GM19372 (cell line): ENCODE measurements around the gene EML1.
"Not testable (repeated sequence)": the region's sequence is repeated elsewhere in the genome, so short reads cannot be mapped to it uniquely, and the experiment has no call there.

ENCODE experiments used
- ATAC-seq: cut with Tn5 transposase; IDR thresholded peaks from one replicate; pipeline ENCODE4 v1.9.1; 2021; ENCODE audit warnings: mild to moderate bottlenecking, low read depth, moderate library complexity; ENCODE audit not compliant: unreplicated experiment

The EML1 gene

GRCh38 chr14:99928963-99929362 is 135.8 kb downstream of the EML1 start:
- ATAC-seq, result no peak

- ATAC-seq, result no peak
Observed at GRCh38 chr14:99929601-99930000, 136.4 kb downstream of the EML1 start.

DNA sequence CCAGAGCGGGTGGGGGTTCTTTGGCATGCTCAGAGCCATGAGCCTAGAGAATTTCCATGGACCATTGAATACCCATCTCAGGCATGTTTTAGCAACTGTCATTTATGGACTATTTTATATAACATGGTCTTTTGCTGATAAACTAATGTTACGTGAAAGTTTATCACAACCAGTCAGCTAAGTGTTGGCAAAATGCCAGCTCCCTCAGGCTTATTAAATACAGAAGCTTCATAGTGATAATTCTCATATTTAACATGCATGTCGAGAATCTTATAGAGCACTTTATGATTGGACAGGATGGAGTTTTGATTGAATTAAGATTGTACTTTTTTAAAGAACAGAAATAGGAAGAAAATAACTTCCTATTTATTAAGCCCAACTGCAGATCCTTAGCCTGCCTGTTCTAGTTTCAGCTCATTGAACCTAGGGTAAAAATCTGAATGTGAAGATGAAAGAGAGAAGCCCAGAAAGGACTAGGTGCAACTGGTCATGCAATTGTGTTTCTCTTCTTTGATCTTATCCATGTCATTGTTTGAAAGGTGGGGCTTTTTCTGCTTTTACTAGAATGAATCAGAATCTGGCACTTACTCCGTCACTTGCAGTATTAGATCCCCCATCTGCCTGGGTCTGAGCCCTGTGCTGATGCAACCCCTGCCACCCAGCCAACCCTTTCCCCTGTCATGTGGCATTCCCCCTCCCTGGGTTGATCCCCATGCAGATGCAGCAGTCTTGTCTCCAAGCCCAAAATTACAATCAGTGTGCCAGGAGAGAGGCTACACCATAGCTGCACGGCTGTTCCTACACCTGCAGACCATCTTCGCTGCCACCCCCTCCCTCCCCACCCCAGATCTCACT is 137.4 kb downstream of the EML1 start:
- ATAC-seq, result no peak

- no peak for ATAC-seq
Observed at GRCh38 chr14:99931308-99931707, 138.1 kb downstream of the EML1 start.

- no peak for ATAC-seq
Observed at GRCh38 chr14:99936056-99936455, 142.8 kb downstream of the EML1 start.

DNA sequence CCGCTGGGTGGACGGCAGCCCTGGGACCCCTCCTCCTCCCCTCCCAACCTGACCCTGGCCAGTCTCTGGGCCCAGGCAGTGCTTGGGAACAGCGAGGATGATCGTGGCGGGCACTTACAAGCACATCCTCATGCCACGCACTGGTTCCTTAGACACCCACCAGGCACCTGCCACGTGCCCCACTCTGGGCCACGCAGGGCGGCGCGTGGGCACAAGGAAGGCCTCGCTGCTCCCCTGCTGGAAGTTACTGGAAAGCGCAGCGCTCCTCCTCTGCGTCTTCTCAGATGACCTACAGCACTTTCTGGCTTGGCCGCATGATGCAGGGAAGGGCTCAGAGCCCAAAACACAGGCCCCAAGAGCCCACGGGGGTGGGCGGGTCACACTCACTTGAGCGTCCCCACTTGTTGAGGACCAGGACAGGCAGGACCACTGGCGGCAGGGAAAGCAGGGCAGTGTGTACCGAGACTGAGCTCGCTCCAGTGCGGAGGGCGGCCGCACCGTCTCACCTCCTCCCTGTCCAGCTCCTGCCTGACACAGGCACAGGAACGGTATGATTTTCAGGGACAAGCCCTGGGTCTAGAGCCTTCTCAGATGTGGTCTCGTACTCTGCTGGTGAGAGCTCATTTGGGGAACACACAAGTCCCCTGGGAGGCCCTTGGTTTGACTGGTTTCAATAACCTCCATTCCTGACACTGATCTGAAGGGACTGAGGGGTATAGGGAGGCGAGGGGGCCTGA is 143.7 kb downstream of the EML1 start:
- ATAC-seq, result peak; percentile 70

GRCh38 chr14:99937475-99938244 is 144.4 kb downstream of the EML1 start:
- peak; percentile 19 for ATAC-seq

- ATAC-seq, result no peak
Observed at GRCh38 chr14:99938376-99938775, 145.2 kb downstream of the EML1 start.

DNA sequence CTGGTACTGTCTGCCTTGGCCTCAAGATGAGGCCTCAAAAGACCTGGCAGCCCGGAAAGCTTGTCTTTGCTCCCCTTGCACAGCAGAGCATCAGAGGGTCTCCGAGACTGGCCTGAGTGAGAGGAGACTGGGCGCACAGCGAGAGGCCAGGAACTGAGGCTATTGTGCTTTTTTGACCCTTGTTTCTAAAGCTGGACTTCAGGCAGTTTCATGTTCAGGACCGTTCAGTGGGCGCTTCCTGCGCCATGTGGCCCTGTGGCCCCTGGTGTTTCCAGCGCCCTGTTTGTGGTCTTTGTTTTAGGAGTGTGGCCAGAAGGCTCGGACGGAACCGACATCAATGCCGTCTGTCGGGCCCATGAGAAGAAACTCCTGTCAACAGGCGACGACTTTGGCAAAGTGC is 145.7 kb downstream of the EML1 start:
- ATAC-seq, result no peak

- ATAC-seq, result no peak
Observed at GRCh38 chr14:99939421-99939820, 146.2 kb downstream of the EML1 start.

DNA sequence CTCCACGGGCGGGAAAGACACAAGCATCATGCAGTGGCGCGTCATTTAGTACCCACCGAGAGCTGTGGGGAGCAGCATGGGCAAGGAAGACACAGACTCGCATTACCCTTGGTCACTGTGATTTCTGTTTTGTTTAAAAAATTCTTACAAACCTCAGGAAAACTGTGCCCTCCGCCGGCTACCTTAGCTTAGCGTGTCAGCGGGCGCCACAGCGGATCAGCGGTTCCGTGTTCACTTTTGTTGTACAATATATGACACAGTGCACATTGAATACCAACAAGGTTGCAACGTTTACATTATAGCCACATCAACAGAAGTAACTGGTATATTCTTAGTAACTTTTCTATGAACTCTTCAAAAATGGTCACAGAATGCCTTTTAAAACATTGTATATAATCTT is 146.9 kb downstream of the EML1 start:
- no peak for ATAC-seq

GRCh38 chr14:99941211-99941610 is 148.0 kb downstream of the EML1 start:
- ATAC-seq, result no peak

GRCh38 chr14:99943620-99944019 is 150.4 kb downstream of the EML1 start:
- no peak for ATAC-seq

DNA sequence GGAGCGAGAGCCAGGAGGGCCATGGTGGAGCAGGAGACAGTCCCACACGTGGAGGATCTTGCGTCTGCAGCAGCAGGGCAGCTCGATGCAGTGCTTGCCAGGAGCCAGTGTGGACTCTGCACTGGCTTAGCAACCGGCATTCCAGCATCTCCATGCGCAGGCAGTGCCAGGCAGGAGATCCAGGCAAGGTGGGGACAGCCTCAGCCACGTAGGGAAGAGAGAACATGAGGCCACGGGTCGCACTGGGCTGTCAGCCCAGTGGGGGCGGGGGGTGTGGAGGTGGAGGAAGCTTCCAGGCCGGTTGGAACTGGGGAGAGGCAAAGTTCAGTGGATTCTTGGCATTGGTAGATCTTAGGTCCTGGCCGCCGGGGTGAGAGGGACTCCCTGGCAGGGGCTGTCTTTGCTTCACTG is 151.0 kb downstream of the EML1 start:
- no peak for ATAC-seq

DNA sequence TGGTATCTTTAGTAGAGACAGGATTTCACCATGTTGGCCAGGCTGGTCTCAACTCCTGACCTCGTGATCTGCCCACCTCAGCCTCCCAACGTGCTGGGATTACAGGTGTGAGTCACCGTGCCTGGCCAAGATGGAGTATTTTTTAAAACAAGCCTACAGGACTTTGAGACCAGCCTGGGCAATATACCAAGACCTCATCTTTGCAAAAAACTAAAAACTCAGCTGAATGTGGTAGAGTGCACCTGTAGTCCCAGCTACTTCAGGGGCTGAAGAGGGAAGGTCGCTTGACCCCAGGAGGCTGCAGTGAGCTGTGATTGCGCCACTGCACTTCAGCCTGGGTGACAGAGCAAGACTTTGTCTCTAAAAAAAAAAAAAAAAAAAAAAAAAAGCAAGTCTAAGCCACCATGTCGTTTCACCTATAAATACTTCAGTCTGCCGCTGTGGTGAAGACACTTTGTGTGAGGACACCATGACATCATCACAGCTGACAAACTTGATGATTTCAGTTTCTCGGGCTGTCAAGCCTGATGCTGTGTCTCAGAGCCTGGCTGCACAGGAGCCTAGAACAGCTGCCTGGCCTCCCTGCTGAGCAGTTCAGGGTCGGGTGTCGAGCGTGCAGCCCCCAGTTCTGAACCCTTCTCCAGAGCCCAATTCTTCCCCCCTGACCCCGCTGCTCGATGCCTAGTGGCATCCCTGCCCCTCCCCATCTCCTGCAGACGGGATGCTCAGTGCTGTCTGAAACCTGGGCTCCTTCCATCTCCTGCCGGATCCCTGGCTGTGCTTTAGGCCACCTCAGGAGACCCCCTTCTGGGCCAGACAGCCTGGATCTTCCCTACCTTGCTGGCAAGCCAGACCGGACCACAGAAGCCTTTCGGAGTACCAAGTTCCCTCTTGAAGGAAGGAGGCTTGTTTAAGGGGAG is 152.8 kb downstream of the EML1 start:
- no peak for ATAC-seq

DNA sequence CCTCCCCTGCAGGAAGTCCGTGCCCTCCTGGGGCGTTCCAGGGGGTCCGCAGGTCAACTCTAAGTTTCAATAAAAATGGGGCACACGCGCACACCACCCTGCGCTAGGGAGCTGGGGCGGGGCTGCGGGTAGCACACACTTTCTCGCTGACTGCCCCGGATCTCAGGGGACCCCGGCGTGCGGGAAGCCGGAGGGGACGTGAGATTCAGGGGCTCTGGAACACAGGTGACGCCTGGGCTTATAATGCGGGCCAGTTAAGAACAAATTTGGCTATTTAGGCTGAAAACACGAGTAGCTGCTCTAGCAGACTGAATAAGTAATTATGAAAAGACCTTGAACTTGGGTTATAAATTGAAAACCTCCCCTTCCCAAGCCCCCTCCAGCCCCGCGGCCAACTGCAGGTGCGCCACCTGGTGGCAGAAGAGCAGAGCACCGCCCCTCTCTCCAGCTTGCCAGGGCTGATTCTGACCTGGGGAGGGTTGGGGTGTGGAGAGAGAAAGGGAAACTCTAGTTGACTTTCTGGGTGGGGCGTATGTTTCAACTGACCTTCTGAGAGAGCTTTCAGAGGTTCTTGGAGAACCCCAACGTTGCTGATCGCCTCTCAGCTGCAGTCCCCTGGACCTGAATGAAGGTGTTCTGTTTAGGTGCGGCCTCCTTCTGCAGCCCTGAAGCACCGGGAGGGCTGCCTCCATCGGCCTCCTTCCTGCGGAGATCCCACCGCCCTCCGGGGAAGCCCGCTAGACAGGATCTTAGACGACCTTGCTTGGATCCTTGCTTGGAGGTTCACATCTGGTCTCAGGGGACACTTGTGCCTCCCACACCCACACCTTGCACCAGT is 153.7 kb downstream of the EML1 start:
- ATAC-seq, result no peak

- ATAC-seq, result no peak
Observed at GRCh38 chr14:99947695-99948094, 154.5 kb downstream of the EML1 start.

DNA sequence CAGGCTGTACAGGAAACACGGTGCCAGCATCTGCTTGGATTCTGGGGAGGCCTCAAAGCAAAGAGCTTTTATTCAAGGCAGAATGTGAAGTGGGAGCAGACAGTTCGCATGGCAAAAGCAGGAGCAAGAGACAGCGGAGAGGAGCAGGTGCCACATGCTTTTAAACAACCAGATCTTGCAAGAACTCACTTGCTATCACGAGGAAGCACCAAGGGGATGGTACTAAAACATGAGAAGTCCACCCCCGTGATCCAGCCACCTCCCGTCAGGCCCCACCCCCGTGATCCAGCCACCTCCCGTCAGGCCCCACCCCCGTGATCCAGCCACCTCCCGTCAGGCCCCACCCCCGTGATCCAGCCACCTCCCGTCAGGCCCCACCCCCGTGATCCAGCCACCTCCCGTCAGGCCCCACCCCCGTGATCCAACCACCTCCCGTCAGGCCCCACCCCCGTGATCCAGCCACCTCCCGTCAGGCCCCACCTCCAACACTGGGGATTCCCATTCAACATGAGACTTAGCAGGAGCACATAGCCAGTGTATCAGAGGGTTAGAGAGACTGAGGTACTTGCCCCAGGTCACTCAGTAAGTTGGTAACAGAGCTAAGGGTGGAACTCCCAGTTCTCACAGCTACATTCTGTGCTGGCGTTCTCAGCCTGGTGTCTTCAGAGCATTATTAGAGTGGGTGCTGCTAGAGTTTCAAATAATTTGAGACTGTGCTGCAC is 156.0 kb downstream of the EML1 start:
- ATAC-seq, result not testable (repeated sequence)

DNA sequence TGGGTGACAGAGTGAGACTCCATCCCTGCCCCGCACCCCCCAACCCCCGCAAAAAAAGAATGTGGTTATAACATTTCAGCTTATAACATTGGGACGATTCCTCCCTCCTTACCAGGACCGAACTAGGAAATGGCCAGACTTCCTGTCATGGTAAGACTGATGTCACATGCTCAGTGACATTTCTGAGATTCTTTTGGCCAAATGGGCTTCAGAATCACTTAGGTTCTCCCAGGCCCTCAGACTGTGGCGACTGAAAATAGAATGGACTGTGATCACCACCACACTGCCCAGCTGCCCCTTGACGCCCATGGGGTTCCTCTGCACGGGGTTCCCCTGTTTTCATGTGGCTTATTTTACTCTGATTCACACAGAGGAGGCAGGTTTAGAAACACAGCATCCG is 157.0 kb downstream of the EML1 start:
- ATAC-seq, result no peak
